Neural cell (in vitro differentiated cells): ENCODE data around the gene DSN1. TPM values are rescaled to one million over a fixed set of nuclear protein-coding genes. Genes with fewer than 3 reads are reported as not detected.

Source experiments
- H2AFZ ChIP-seq: fragments of 200-600, 300-800 bp; sonication (generic), shearing (Covaris generic); 2 replicates; pipeline ENCODE4 v1.6.0; 2014; ENCODE audit warnings: low read depth, mild to moderate bottlenecking, antibody characterized with exemption, low read length, moderate library complexity
- H3F3A ChIP-seq: fragments of 200-600 bp; shearing (Covaris generic); 2 replicates; pipeline ENCODE4 v1.6.1; 2016; ENCODE audit warnings: mild to moderate bottlenecking, moderate library complexity, mixed read lengths, antibody characterized with exemption, low read length; ENCODE audit not compliant: insufficient read depth, poor library complexity, severe bottlenecking
- H3K27ac ChIP-seq: fragments of 200-600, 300-800 bp; sonication (generic), shearing (Covaris generic); 2 replicates; pipeline ENCODE4 v1.5.1; 2014; ENCODE audit warnings: mild to moderate bottlenecking, low read length, moderate library complexity
- H3K27me3 ChIP-seq: fragments of 300-800, 200-600 bp; sonication (generic), shearing (Covaris generic); 2 replicates; pipeline ENCODE4 v1.6.0; 2014; ENCODE audit warnings: mild to moderate bottlenecking, low read depth, low read length, moderate library complexity; ENCODE audit not compliant: insufficient read depth
- H3K36me3 ChIP-seq: fragments of 300-800, 200-600 bp; sonication (generic), shearing (Covaris generic); 2 replicates; pipeline ENCODE4 v1.5.1; 2014; ENCODE audit warnings: mild to moderate bottlenecking, antibody characterized with exemption, low read length, moderate library complexity; ENCODE audit not compliant: insufficient read depth
- H3K4me2 ChIP-seq: fragments of 300-800, 200-600 bp; sonication (generic), shearing (Covaris generic); 2 replicates; pipeline ENCODE4 v1.6.0; 2014; ENCODE audit warnings: mild to moderate bottlenecking, low read length
- H3K4me3 ChIP-seq: fragments of 300-800, 200-600 bp; sonication (generic), shearing (Covaris generic); 2 replicates; pipeline ENCODE4 v1.5.1; 2014; ENCODE audit warnings: mild to moderate bottlenecking, low read length, moderate library complexity
- H3K79me2 ChIP-seq: fragments of 200-600 bp; shearing (Covaris generic); replicated peaks from 2 replicates; pipeline ENCODE4 v1.6.0; 2014; ENCODE audit warnings: mild to moderate bottlenecking, low read length, moderate library complexity; ENCODE audit not compliant: insufficient read depth
- H3K9ac ChIP-seq: fragments of 300-800, 200-600 bp; sonication (generic), shearing (Covaris generic); 2 replicates; pipeline ENCODE4 v1.6.1; 2016; ENCODE audit warnings: mild to moderate bottlenecking, low read length, mixed read lengths
- H3K9me2 ChIP-seq: fragments of 200-600 bp; shearing (Covaris generic); 2 replicates; pipeline ENCODE4 v1.6.1; 2016; ENCODE audit warnings: mild to moderate bottlenecking, low read length, mixed read lengths; ENCODE audit not compliant: insufficient read depth
- H3K9me3 ChIP-seq: fragments of 200-600, 300-800 bp; sonication (generic), shearing (Covaris generic); 2 replicates; pipeline ENCODE4 v1.6.1; 2016; ENCODE audit warnings: mild to moderate bottlenecking, mixed run types, low read length, moderate library complexity, mixed read lengths
- H4K20me1 ChIP-seq: fragments of 200-600 bp; shearing (Covaris generic); 2 replicates; pipeline ENCODE4 v1.6.1; 2016; ENCODE audit warnings: mild to moderate bottlenecking, mixed run types; ENCODE audit not compliant: insufficient read depth
- EP300 ChIP-seq: fragments of 450-650 bp; conservative IDR thresholded peaks from 2 replicates; pipeline ENCODE4 v1.6.1; 2014; ENCODE audit warnings: antibody characterized with exemption, mild to moderate bottlenecking, moderate library complexity; ENCODE audit not compliant: poor library complexity, severe bottlenecking
- EZH2 ChIP-seq: fragments of 200-600, 300-800 bp; shearing (Covaris generic), sonication (generic); IDR thresholded peaks from 2 replicates; pipeline ENCODE4 v1.6.1; 2014; ENCODE audit warnings: antibody characterized with exemption, low read length, borderline replicate concordance, mild to moderate bottlenecking; ENCODE audit not compliant: insufficient read depth, poor library complexity, severe bottlenecking
- MXI1 ChIP-seq: fragments of 450-650 bp; conservative IDR thresholded peaks from 2 replicates; pipeline ENCODE4 v1.6.1; 2014; ENCODE audit warnings: antibody characterized with exemption, mild to moderate bottlenecking; ENCODE audit not compliant: poor library complexity, severe bottlenecking
- POLR2AphosphoS5 ChIP-seq: IDR thresholded peaks from 2 replicates; pipeline ENCODE4 v1.6.1; 2012
- RAD21 ChIP-seq: fragments of 450-650 bp; conservative IDR thresholded peaks from 2 replicates; pipeline ENCODE4 v1.6.1; 2014; ENCODE audit warnings: antibody characterized with exemption, mild to moderate bottlenecking, moderate library complexity
- SMC3 ChIP-seq: fragments of 450-650 bp; conservative IDR thresholded peaks from 2 replicates; pipeline ENCODE4 v1.6.1; 2014; ENCODE audit warnings: antibody characterized with exemption, mild to moderate bottlenecking, moderate library complexity; ENCODE audit not compliant: poor library complexity
- TAF1 ChIP-seq: IDR thresholded peaks from 2 replicates; pipeline ENCODE4 v1.6.1; 2012; ENCODE audit warnings: low read depth
- polyA plus RNA-seq: library from polyadenylated mRNA; depleted of rRNA; stranded (reverse); fragments of >200 nt; gene quantifications from 2 replicates; pipeline ENCODE4 v1.2.3, GENCODE V29; 2014
- TF ChIP-seq, protein P1 (sequence below): fragments of 450-650 bp; IDR thresholded peaks from 2 replicates; pipeline ENCODE4 v1.5.1; 2014; ENCODE audit warnings: antibody characterized with exemption, mild to moderate bottlenecking, moderate library complexity; ENCODE audit not compliant: poor library complexity, severe bottlenecking
- TF ChIP-seq, protein P2 (sequence below): IDR thresholded peaks from 2 replicates; pipeline ENCODE4 v1.6.1; 2012; ENCODE audit warnings: borderline replicate concordance

The DSN1 gene
- polyA plus RNA-seq, 1 donor from 2014 or later = 8.1 TPM

DNA sequence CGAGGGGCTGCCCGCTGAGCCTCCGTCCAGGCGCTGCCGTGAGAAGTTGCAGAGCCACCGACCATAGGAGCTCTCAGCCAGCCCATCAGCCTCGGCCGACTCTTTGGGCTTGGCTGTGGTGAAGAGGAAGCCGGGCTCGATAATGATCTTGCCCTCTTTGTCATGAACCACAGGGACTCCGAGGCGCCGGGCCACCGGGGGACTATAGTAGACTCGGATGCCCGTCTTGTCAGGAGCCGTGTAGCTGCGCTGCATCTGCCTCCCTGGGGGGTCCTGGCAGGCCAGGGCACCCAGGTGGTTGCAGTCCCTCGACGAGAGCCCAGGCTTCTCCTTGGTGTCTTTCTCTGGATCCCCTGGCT, 20.5 kb upstream of the DSN1 start:
- Histone ChIP-seq H3K4me2 (no peak overlapping the region), H3K9me3 (no peaks in the 10 kb centered on the region), H2AFZ (no peak overlapping the region), H3K79me2 (peaks cover 8% of the 10 kb centered on the region), H3K9ac (no peak overlapping the region), H3K27me3 (no peaks in the 10 kb centered on the region), H3K36me3 (peaks cover 30% of the 10 kb centered on the region), H3K4me3 (no peak overlapping the region), H3K9me2 (no peaks in the 10 kb centered on the region), H4K20me1 (peaks cover 5% of the 10 kb centered on the region), H3K27ac (no peak overlapping the region), H3F3A (no peaks in the 10 kb centered on the region)
- no peak for TF ChIP-seq TAF1
- TF ChIP-seq MXI1 = no peak
- no peak for TF ChIP-seq SMC3
- no peak for TF ChIP-seq EP300
- TF ChIP-seq, protein P1, sequence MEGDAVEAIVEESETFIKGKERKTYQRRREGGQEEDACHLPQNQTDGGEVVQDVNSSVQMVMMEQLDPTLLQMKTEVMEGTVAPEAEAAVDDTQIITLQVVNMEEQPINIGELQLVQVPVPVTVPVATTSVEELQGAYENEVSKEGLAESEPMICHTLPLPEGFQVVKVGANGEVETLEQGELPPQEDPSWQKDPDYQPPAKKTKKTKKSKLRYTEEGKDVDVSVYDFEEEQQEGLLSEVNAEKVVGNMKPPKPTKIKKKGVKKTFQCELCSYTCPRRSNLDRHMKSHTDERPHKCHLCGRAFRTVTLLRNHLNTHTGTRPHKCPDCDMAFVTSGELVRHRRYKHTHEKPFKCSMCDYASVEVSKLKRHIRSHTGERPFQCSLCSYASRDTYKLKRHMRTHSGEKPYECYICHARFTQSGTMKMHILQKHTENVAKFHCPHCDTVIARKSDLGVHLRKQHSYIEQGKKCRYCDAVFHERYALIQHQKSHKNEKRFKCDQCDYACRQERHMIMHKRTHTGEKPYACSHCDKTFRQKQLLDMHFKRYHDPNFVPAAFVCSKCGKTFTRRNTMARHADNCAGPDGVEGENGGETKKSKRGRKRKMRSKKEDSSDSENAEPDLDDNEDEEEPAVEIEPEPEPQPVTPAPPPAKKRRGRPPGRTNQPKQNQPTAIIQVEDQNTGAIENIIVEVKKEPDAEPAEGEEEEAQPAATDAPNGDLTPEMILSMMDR = no peak
- TF ChIP-seq RAD21 = no peak
- TF ChIP-seq POLR2AphosphoS5 = no peak
- no peak for TF ChIP-seq EZH2
- TF ChIP-seq, protein P2, sequence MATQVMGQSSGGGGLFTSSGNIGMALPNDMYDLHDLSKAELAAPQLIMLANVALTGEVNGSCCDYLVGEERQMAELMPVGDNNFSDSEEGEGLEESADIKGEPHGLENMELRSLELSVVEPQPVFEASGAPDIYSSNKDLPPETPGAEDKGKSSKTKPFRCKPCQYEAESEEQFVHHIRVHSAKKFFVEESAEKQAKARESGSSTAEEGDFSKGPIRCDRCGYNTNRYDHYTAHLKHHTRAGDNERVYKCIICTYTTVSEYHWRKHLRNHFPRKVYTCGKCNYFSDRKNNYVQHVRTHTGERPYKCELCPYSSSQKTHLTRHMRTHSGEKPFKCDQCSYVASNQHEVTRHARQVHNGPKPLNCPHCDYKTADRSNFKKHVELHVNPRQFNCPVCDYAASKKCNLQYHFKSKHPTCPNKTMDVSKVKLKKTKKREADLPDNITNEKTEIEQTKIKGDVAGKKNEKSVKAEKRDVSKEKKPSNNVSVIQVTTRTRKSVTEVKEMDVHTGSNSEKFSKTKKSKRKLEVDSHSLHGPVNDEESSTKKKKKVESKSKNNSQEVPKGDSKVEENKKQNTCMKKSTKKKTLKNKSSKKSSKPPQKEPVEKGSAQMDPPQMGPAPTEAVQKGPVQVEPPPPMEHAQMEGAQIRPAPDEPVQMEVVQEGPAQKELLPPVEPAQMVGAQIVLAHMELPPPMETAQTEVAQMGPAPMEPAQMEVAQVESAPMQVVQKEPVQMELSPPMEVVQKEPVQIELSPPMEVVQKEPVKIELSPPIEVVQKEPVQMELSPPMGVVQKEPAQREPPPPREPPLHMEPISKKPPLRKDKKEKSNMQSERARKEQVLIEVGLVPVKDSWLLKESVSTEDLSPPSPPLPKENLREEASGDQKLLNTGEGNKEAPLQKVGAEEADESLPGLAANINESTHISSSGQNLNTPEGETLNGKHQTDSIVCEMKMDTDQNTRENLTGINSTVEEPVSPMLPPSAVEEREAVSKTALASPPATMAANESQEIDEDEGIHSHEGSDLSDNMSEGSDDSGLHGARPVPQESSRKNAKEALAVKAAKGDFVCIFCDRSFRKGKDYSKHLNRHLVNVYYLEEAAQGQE = no peak

DNA sequence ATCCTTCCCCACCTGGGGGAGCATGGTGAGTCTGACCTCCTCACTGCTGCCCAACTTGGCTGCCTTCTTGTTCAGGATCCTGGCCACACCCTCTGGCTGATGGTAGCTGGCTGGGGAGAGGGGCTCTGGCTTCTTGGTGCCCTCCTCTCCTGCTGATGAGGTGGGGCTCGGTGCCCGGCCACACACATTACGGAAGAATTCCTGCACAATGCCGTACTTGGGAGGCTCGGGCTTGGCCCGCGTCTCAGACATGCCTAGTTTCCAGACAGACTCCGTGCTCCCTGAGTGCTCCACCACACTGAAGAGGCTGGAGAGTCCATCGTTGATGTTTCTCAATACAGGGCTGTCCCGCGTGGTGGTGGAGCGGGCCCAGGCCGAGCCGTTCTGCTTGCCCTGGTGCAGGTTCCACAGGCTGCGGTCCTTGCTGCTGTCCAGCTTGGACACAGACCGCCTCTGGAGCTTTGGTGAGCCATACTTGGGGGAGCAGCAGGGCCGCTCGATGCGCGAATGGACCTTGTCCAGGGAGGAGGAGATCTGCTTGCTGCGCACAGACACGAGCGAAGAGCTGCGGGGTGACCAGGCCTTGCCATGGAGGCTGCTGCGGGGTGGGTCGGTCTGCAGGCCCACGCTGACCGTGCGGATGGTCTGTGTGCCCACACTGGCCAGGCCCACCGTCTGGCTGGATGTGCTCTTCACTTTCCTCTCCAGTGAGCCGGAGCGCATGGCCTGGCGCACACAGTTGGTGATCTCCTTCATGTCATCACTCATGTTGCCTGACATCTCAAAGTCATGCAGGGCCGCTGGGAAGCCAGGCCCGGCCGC, 19.9 kb upstream of the DSN1 start:
- H3K79me2 ChIP-seq = peaks cover 8% of the 10 kb centered on the region
- H3K27me3 ChIP-seq = no peaks in the 10 kb centered on the region
- no peak overlapping the region for H2AFZ ChIP-seq
- no peak overlapping the region for H3K27ac ChIP-seq
- H3K9ac ChIP-seq = no peak overlapping the region
- H3K36me3 ChIP-seq = peaks cover 29% of the 10 kb centered on the region
- no peaks in the 10 kb centered on the region for H3K9me3 ChIP-seq
- H3K4me2 ChIP-seq = no peak overlapping the region
- H3K9me2 ChIP-seq = no peaks in the 10 kb centered on the region
- H4K20me1 ChIP-seq = peaks cover 5% of the 10 kb centered on the region
- H3K4me3 ChIP-seq = no peak overlapping the region
- TF ChIP-seq, protein P2 = no peak
- TF ChIP-seq EZH2 = no peak
- TF ChIP-seq, protein P1 = no peak
- TF ChIP-seq SMC3 = no peak
- no peak for TF ChIP-seq EP300
- no peak for TF ChIP-seq TAF1
- no peak for TF ChIP-seq MXI1
- no peak for TF ChIP-seq POLR2AphosphoS5
- no peak for TF ChIP-seq RAD21
- H3F3A ChIP-seq = no peaks in the 10 kb centered on the region
